DMS79 (cell line): ENCODE data around the gene CNST.
"Not testable (repeated sequence)": the region's sequence is repeated elsewhere in the genome, so short reads cannot be mapped to it uniquely, and the experiment has no call there.

ENCODE experiments used
- DNase-seq: peaks from one replicate; lab custom pipeline; 2025; lab: John Stamatoyannopoulos, UW

CNST gene

GRCh38 chr1:246711548-246712003, 145.3 kb downstream of the CNST start:
- DNase-seq, result no peak

GRCh38 chr1:246712428-246712827, 146.2 kb downstream of the CNST start:
- not testable (repeated sequence) for DNase-seq
